Tibial nerve (tissue), 4 donors: Measurements from ENCODE around the gene SORCS3. TPM values are rescaled to one million over a fixed set of nuclear protein-coding genes. Genes with fewer than 3 reads are reported as not detected.
A peak's percentile ranks its signal among the peaks of the same experiment; 100 is the strongest.

Experiments
- DNase-seq, 2 donors: peaks; one replicate each; pipeline ENCODE4 v3.0.0-alpha.2; 2019; ENCODE audit warnings: low spot score in 2 of 2
- H3K27ac ChIP-seq, 4 donors: fragments of 200-600 bp; sonication (generic) in 3 of 4; one replicate each; pipeline ENCODE4 v1.5.1; 2017 to 2019; ENCODE audit warnings: mild to moderate bottlenecking in 1 of 4
- H3K27me3 ChIP-seq, 2 donors: fragments of 200-600 bp; sonication (generic) in 1 of 2; one replicate each; pipeline versions ENCODE4 v1.5.1 to v1.6.0; 2017 to 2019
- H3K36me3 ChIP-seq, 3 donors: fragments of 200-600 bp; sonication (generic); one replicate each; pipeline ENCODE4 v1.5.1; 2018 to 2019
- H3K4me1 ChIP-seq, 4 donors: fragments of 200-600 bp; sonication (generic) in 3 of 4; one replicate each; pipeline ENCODE4 v1.5.1; 2017 to 2019
- H3K4me3 ChIP-seq, 4 donors: fragments of 200-600 bp; sonication (generic) in 3 of 4; one replicate each; pipeline ENCODE4 v1.5.1; 2017 to 2019; ENCODE audit warnings: mild to moderate bottlenecking in 1 of 4, moderate library complexity in 1 of 4
- H3K9me3 ChIP-seq, 4 donors: fragments of 200-600 bp; sonication (generic) in 3 of 4; one replicate each; pipeline ENCODE4 v1.5.1; 2017 to 2019
- CTCF ChIP-seq, 5 experiments: fragments of 200-600 bp in 3 of 5; fragments of 450-650 bp in 2 of 5; sonication (generic) in 3 of 5; IDR thresholded peaks; one replicate each; pipeline ENCODE4 v1.5.1; 2016 to 2019; ENCODE audit warnings: antibody characterized with exemption in 5 of 5, mild to moderate bottlenecking in 3 of 5, moderate library complexity in 2 of 5
- EP300 ChIP-seq, 2 donors: sonication (generic); formaldehyde crosslinking; IDR thresholded peaks; one replicate each; pipeline ENCODE4 v1.6.1; 2017; ENCODE audit warnings: antibody characterized with exemption in 2 of 2, mild to moderate bottlenecking in 1 of 2
- POLR2A ChIP-seq, 2 donors: fragments of 450-650 bp; IDR thresholded peaks; one replicate each; pipeline ENCODE4 v1.6.1; 2017; ENCODE audit warnings: antibody characterized with exemption in 2 of 2, mild to moderate bottlenecking in 2 of 2, moderate library complexity in 2 of 2
- WGBS, 2 donors: methylation state at CpG; one replicate each; pipeline ENCODE4 v1.1.5; 2018; 5-methylcytosine and 5-hydroxymethylcytosine counted together
- total RNA-seq, 4 donors: library from RNA; depleted of rRNA; stranded (reverse); fragments of >200 nt; gene quantifications; one replicate each; pipeline ENCODE4 v1.1.0, GENCODE V29; 2016

The SORCS3 gene
- total RNA-seq, 4 donors from 2014 or later = 1.8 to 3.9 (median 3.2) TPM

GRCh38 chr10:105024184-105024583 lies 383.1 kb downstream of the SORCS3 start:
- peak overlapping the region in 1 of 4 donors; percentile 25 for H3K27ac ChIP-seq
- no peaks in the 10 kb centered on the region for H3K9me3 ChIP-seq
- no peaks in the 10 kb centered on the region for H3K36me3 ChIP-seq
- H3K27me3 ChIP-seq = no peaks in the 10 kb centered on the region
- no peak for DNase-seq
- no peak for TF ChIP-seq EP300 (IDR thresholded peaks at IDR 0.05)
- TF ChIP-seq POLR2A (IDR thresholded peaks at IDR 0.05) = no peak
- TF ChIP-seq CTCF (IDR thresholded peaks at IDR 0.05) = no peak
- H3K4me3 ChIP-seq = no peak overlapping the region
- no peaks in the 10 kb centered on the region for H3K4me1 ChIP-seq

- Histone ChIP-seq H3K9me3 (no peaks in the 10 kb centered on the region), H3K27me3 (no peaks in the 10 kb centered on the region), H3K27ac (no peak overlapping the region), H3K4me3 (no peak overlapping the region), H3K4me1 (no peaks in the 10 kb centered on the region), H3K36me3 (no peaks in the 10 kb centered on the region)
- 72 to 79% methylated on average over 1 of the region's 1 CpG for WGBS, 2 donors
- no peak for TF ChIP-seq EP300 (IDR thresholded peaks at IDR 0.05)
- TF ChIP-seq CTCF (IDR thresholded peaks at IDR 0.05) = no peak
- TF ChIP-seq POLR2A (IDR thresholded peaks at IDR 0.05) = no peak
- no peak for DNase-seq
These were observed 384.0 kb downstream of the SORCS3 start for GRCh38 chr10:105025092-105025491.

- H3K36me3 ChIP-seq = no peaks in the 10 kb centered on the region
- 83 to 87% methylated on average over 5 of the region's 5 CpGs for WGBS, 2 donors
These were observed 385.5 kb downstream of the SORCS3 start for GRCh38 chr10:105026566-105026965.

GRCh38 chr10:105029286-105029685 lies 388.2 kb downstream of the SORCS3 start:
- WGBS, 2 donors = 53 to 61% methylated on average over 1 of the region's 1 CpG

More at GRCh38 chr10:105026566-105026965, 385.5 kb downstream of the SORCS3 start:
- no peaks in the 10 kb centered on the region for H3K27me3 ChIP-seq
- no peak overlapping the region for H3K27ac ChIP-seq
- no peaks in the 10 kb centered on the region for H3K9me3 ChIP-seq
- H3K4me3 ChIP-seq = no peak overlapping the region
- TF ChIP-seq POLR2A (IDR thresholded peaks at IDR 0.05) (no peak), CTCF (IDR thresholded peaks at IDR 0.05) (no peak), EP300 (IDR thresholded peaks at IDR 0.05) (no peak)
- no peak for DNase-seq
- H3K4me1 ChIP-seq = no peaks in the 10 kb centered on the region

GRCh38 chr10:105037022-105037421 lies 395.9 kb downstream of the SORCS3 start:
- no peaks in the 10 kb centered on the region for H3K27me3 ChIP-seq
- no peak overlapping the region for H3K27ac ChIP-seq
- H3K4me3 ChIP-seq = no peak overlapping the region
- no peaks in the 10 kb centered on the region for H3K36me3 ChIP-seq
- H3K9me3 ChIP-seq = no peaks in the 10 kb centered on the region
- no peaks in the 10 kb centered on the region for H3K4me1 ChIP-seq
- no peak for DNase-seq
- TF ChIP-seq POLR2A (IDR thresholded peaks at IDR 0.05) = no peak
- no peak for TF ChIP-seq CTCF (IDR thresholded peaks at IDR 0.05)
- TF ChIP-seq EP300 (IDR thresholded peaks at IDR 0.05) = no peak

More at GRCh38 chr10:105029286-105029685, 388.2 kb downstream of the SORCS3 start:
- Histone ChIP-seq H3K9me3 (no peaks in the 10 kb centered on the region), H3K27me3 (no peaks in the 10 kb centered on the region), H3K27ac (no peak overlapping the region), H3K4me1 (no peaks in the 10 kb centered on the region), H3K36me3 (no peaks in the 10 kb centered on the region), H3K4me3 (no peak overlapping the region)
- no peak for TF ChIP-seq EP300 (IDR thresholded peaks at IDR 0.05)
- TF ChIP-seq POLR2A (IDR thresholded peaks at IDR 0.05) = no peak
- TF ChIP-seq CTCF (IDR thresholded peaks at IDR 0.05) = no peak
- DNase-seq = no peak
